ENCODE data around the gene HOXB5.

HOXB5 gene

GRCh38 chr17:48615047-48615962 is 21.7 kb upstream of the HOXB5 start, which contains the start of gene HOXB8:
Gene HOXB8 (minus strand): TSS chr17:48615292. CDS start chr17:48614704, 588 bp downstream.
- no peak for DNase-seq
- H2AK5ac ChIP-seq (ENCODE audit: low read length): no peak within 1 kb of the TSS
- H3K79me2 ChIP-seq (ENCODE audit: control insufficient read depth, insufficient read depth, low read length, poor library complexity): peaks cover 3% of the 10 kb centered on the region
- H4K8ac ChIP-seq (ENCODE audit: low read depth, low read length): no peak within 1 kb of the TSS
- H3K23ac ChIP-seq (ENCODE audit: low read length): no peak within 1 kb of the TSS
- H3K9me3 ChIP-seq (ENCODE audit: insufficient read depth, low read depth, low read length): peaks cover 4% of the 10 kb centered on the region
- no peak within 1 kb of the TSS for H3K9ac ChIP-seq (ENCODE audit: low read length)
- peak within 1 kb of the TSS; percentile 56 for H3K18ac ChIP-seq (ENCODE audit: low read length)
- H3K4ac ChIP-seq (ENCODE audit: low read depth, low read length): no peak within 1 kb of the TSS
- H2BK5ac ChIP-seq (ENCODE audit: low read depth, low read length, poor library complexity): no peak within 1 kb of the TSS
- H2BK120ac ChIP-seq (ENCODE audit: insufficient read depth, low read length, poor library complexity): no peak within 1 kb of the TSS
- no peak within 1 kb of the TSS for H4K91ac ChIP-seq (ENCODE audit: low read depth, low read length)
- H4K12ac ChIP-seq (ENCODE audit: low read depth, low read length): no peak within 1 kb of the TSS
- H3K27ac ChIP-seq (ENCODE audit: low read depth, low read length): no peak within 1 kb of the TSS
- H2AFZ ChIP-seq (ENCODE audit: insufficient read depth, low read length, poor library complexity): peak within 1 kb of the TSS; percentile 82
- WGBS (ENCODE audit: extremely low coverage, insufficient coverage, insufficient read length): no CpG with 5 or more reads among the region's 41 CpGs
- H3K4me1 ChIP-seq (ENCODE audit: control insufficient read depth in 1 of 2, insufficient read depth in 2 of 2, low read length in 2 of 2): peaks cover 9 to 16% of the 10 kb centered on the region in 2 experiments
- no peak within 1 kb of the TSS for H2BK12ac ChIP-seq (ENCODE audit: low read length)
- peaks cover 62% of the 10 kb centered on the region for H3K27me3 ChIP-seq (ENCODE audit: insufficient read depth, low read length)
- peak within 1 kb of the TSS; percentile 53 for H3K4me3 ChIP-seq (ENCODE audit: low read depth, low read length)
- H3K79me1 ChIP-seq (ENCODE audit: low read length): peaks cover 14% of the 10 kb centered on the region
- peak within 1 kb of the TSS; percentile 63 for H3K4me2 ChIP-seq (ENCODE audit: low read length)
- H3K14ac ChIP-seq (ENCODE audit: low read length): no peak within 1 kb of the TSS
- H3K36me3 ChIP-seq (ENCODE audit: control insufficient read depth in 1 of 2, insufficient read depth in 2 of 2, low read length in 2 of 2): no peaks in the 10 kb centered on the region

GRCh38 chr17:48613862-48614694 is 20.5 kb upstream of the HOXB5 start:
- Histone ChIP-seq H2AFZ (ENCODE audit: insufficient read depth, low read length, poor library complexity) (peak overlapping the region; percentile 82), H3K4me3 (ENCODE audit: low read depth, low read length) (peak overlapping the region; percentile 53), H3K9me3 (ENCODE audit: insufficient read depth, low read depth, low read length) (peaks cover 2% of the 10 kb centered on the region), H3K79me1 (ENCODE audit: low read length) (peaks cover 18% of the 10 kb centered on the region), H3K79me2 (ENCODE audit: control insufficient read depth, insufficient read depth, low read length, poor library complexity) (peaks cover 5% of the 10 kb centered on the region), H3K23ac (ENCODE audit: low read length) (no peak overlapping the region), H4K8ac (ENCODE audit: low read depth, low read length) (no peak overlapping the region), H4K12ac (ENCODE audit: low read depth, low read length) (no peak overlapping the region), H2BK5ac (ENCODE audit: low read depth, low read length, poor library complexity) (no peak overlapping the region), H3K14ac (ENCODE audit: low read length) (no peak overlapping the region), H2BK12ac (ENCODE audit: low read length) (no peak overlapping the region), H3K9ac (ENCODE audit: low read length) (no peak overlapping the region), H3K4ac (ENCODE audit: low read depth, low read length) (no peak overlapping the region), H3K27me3 (ENCODE audit: insufficient read depth, low read length) (peaks cover 49% of the 10 kb centered on the region), H2BK120ac (ENCODE audit: insufficient read depth, low read length, poor library complexity) (no peak overlapping the region), H3K36me3 (ENCODE audit: control insufficient read depth in 1 of 2, insufficient read depth in 2 of 2, low read length in 2 of 2) (no peaks in the 10 kb centered on the region), H4K91ac (ENCODE audit: low read depth, low read length) (no peak overlapping the region), H3K18ac (ENCODE audit: low read length) (peak overlapping the region; percentile 56), H3K27ac (ENCODE audit: low read depth, low read length) (no peak overlapping the region), H2AK5ac (ENCODE audit: low read length) (no peak overlapping the region), H3K4me2 (ENCODE audit: low read length) (peak overlapping the region; percentile 63), H3K4me1 (ENCODE audit: control insufficient read depth in 1 of 2, insufficient read depth in 2 of 2, low read length in 2 of 2) (peaks cover 14 to 16% of the 10 kb centered on the region in 2 experiments)
- DNase-seq: peak in 1 of 2 donors; percentile 29
- no CpG with 5 or more reads among the region's 55 CpGs for WGBS (ENCODE audit: extremely low coverage, insufficient coverage, insufficient read length)

- Histone ChIP-seq H3K9ac (ENCODE audit: low read length) (peak overlapping the region; percentile 10), H2BK5ac (ENCODE audit: low read depth, low read length, poor library complexity) (peak overlapping the region; percentile 22), H3K4me1 (ENCODE audit: control insufficient read depth in 1 of 2, insufficient read depth in 2 of 2, low read length in 2 of 2) (peaks cover 14 to 16% of the 10 kb centered on the region in 2 experiments), H3K23ac (ENCODE audit: low read length) (no peak overlapping the region), H3K4me2 (ENCODE audit: low read length) (peak overlapping the region; percentile 86), H2AK5ac (ENCODE audit: low read length) (no peak overlapping the region), H3K27me3 (ENCODE audit: insufficient read depth, low read length) (peaks cover 43% of the 10 kb centered on the region), H4K12ac (ENCODE audit: low read depth, low read length) (no peak overlapping the region), H3K79me1 (ENCODE audit: low read length) (peaks cover 18% of the 10 kb centered on the region), H4K91ac (ENCODE audit: low read depth, low read length) (peak overlapping the region; percentile 53), H3K18ac (ENCODE audit: low read length) (no peak overlapping the region), H2BK12ac (ENCODE audit: low read length) (no peak overlapping the region), H3K9me3 (ENCODE audit: insufficient read depth, low read depth, low read length) (peaks cover 2% of the 10 kb centered on the region), H4K8ac (ENCODE audit: low read depth, low read length) (no peak overlapping the region), H3K14ac (ENCODE audit: low read length) (peak overlapping the region; percentile 20), H3K79me2 (ENCODE audit: control insufficient read depth, insufficient read depth, low read length, poor library complexity) (peaks cover 5% of the 10 kb centered on the region), H2BK120ac (ENCODE audit: insufficient read depth, low read length, poor library complexity) (no peak overlapping the region), H3K27ac (ENCODE audit: low read depth, low read length) (no peak overlapping the region), H3K36me3 (ENCODE audit: control insufficient read depth in 1 of 2, insufficient read depth in 2 of 2, low read length in 2 of 2) (no peaks in the 10 kb centered on the region), H3K4me3 (ENCODE audit: low read depth, low read length) (peak overlapping the region; percentile 58), H2AFZ (ENCODE audit: insufficient read depth, low read length, poor library complexity) (peak overlapping the region; percentile 61), H3K4ac (ENCODE audit: low read depth, low read length) (no peak overlapping the region)
- no CpG with 5 or more reads among the region's 67 CpGs for WGBS (ENCODE audit: extremely low coverage, insufficient coverage, insufficient read length)
- peak in 1 of 2 donors; percentile 52 for DNase-seq
Measured at GRCh38 chr17:48612854-48613691, 19.5 kb upstream of the HOXB5 start.

- H2AFZ ChIP-seq (ENCODE audit: insufficient read depth, low read length, poor library complexity): no peak overlapping the region
- H3K18ac ChIP-seq (ENCODE audit: low read length): no peak overlapping the region
- H3K14ac ChIP-seq (ENCODE audit: low read length): no peak overlapping the region
- H3K9ac ChIP-seq (ENCODE audit: low read length): no peak overlapping the region
- H3K9me3 ChIP-seq (ENCODE audit: insufficient read depth, low read depth, low read length): peaks cover 2% of the 10 kb centered on the region
- H3K79me1 ChIP-seq (ENCODE audit: low read length): peaks cover 18% of the 10 kb centered on the region
- peaks cover 13 to 14% of the 10 kb centered on the region in 2 experiments for H3K4me1 ChIP-seq (ENCODE audit: control insufficient read depth in 1 of 2, insufficient read depth in 2 of 2, low read length in 2 of 2)
- H3K36me3 ChIP-seq (ENCODE audit: control insufficient read depth in 1 of 2, insufficient read depth in 2 of 2, low read length in 2 of 2): no peaks in the 10 kb centered on the region
- DNase-seq: no peak
- peak overlapping the region; percentile 49 for H4K8ac ChIP-seq (ENCODE audit: low read depth, low read length)
- no peak overlapping the region for H3K27ac ChIP-seq (ENCODE audit: low read depth, low read length)
- H3K4me3 ChIP-seq (ENCODE audit: low read depth, low read length): no peak overlapping the region
- H3K79me2 ChIP-seq (ENCODE audit: control insufficient read depth, insufficient read depth, low read length, poor library complexity): peaks cover 5% of the 10 kb centered on the region
- peaks cover 37% of the 10 kb centered on the region for H3K27me3 ChIP-seq (ENCODE audit: insufficient read depth, low read length)
- no peak overlapping the region for H2BK12ac ChIP-seq (ENCODE audit: low read length)
- H2BK5ac ChIP-seq (ENCODE audit: low read depth, low read length, poor library complexity): no peak overlapping the region
- H3K4ac ChIP-seq (ENCODE audit: low read depth, low read length): no peak overlapping the region
- H2BK120ac ChIP-seq (ENCODE audit: insufficient read depth, low read length, poor library complexity): no peak overlapping the region
- no peak overlapping the region for H3K23ac ChIP-seq (ENCODE audit: low read length)
- no peak overlapping the region for H2AK5ac ChIP-seq (ENCODE audit: low read length)
- H4K12ac ChIP-seq (ENCODE audit: low read depth, low read length): no peak overlapping the region
- no CpG with 5 or more reads among the region's 15 CpGs for WGBS (ENCODE audit: extremely low coverage, insufficient coverage, insufficient read length)
- H3K4me2 ChIP-seq (ENCODE audit: low read length): peak overlapping the region; percentile 86
- no peak overlapping the region for H4K91ac ChIP-seq (ENCODE audit: low read depth, low read length)
Measured at GRCh38 chr17:48612456-48612853, 18.9 kb upstream of the HOXB5 start.

Data from trophoblast cell (in vitro differentiated cells and primary cell).